HG02763 (cell line): ENCODE data around the gene EFNB2.

ENCODE experiments used
- ATAC-seq: cut with Tn5 transposase; IDR thresholded peaks from one replicate; pipeline ENCODE4 v1.9.1; 2021; ENCODE audit warnings: mild to moderate bottlenecking, moderate library complexity; ENCODE audit not compliant: unreplicated experiment

The EFNB2 gene

GRCh38 chr13:106503730-106504453 lies 31.6 kb downstream of the EFNB2 start:
- no peak for ATAC-seq

- ATAC-seq: no peak
Observed at GRCh38 chr13:106503272-106503671, 32.2 kb downstream of the EFNB2 start.

GRCh38 chr13:106500445-106500844 lies 35.0 kb downstream of the EFNB2 start:
- no peak for ATAC-seq

GRCh38 chr13:106499896-106500295 lies 35.6 kb downstream of the EFNB2 start:
- ATAC-seq: peak; percentile 48

GRCh38 chr13:106499113-106499512 lies 36.3 kb downstream of the EFNB2 start:
- ATAC-seq: no peak

DNA sequence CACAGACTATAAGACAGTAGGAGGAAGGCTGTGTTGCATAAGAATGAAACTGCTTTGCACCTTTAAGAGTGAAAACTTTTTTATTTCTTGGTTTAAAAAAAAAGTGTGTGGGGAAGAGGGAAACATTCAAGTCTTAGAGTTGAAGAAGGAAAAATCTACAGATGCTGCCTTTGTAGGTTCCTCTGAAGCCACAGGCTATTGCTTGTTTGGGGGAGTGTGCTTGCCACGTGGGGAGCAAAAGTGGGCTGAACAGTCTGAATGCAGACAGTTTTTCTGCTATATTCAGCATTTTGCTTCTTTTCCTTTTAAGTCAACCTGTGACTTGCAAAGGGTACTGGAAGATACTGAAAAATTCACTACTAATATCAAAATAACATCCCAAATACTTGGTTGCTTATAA lies 36.9 kb downstream of the EFNB2 start:
- ATAC-seq: no peak

GRCh38 chr13:106498158-106498557 lies 37.3 kb downstream of the EFNB2 start:
- no peak for ATAC-seq

DNA sequence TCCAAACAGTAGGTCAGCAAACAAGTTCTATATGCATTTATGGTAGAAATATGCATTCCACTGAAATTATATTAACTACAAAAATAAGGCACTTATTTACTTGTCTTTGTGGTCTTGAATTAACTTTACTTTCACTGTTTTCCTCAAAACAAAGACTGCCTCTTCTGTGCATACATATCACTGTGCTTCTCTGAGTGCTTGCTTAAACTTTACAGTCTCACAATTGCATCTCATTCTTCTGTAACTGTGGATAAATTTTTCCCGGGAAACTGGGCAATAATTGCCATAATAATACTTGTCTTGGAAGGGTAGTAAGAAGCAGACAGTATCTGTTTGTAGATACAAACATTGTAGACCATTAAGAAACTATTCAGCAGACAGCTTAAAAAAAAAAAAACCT lies 38.4 kb downstream of the EFNB2 start:
- ATAC-seq: no peak

DNA sequence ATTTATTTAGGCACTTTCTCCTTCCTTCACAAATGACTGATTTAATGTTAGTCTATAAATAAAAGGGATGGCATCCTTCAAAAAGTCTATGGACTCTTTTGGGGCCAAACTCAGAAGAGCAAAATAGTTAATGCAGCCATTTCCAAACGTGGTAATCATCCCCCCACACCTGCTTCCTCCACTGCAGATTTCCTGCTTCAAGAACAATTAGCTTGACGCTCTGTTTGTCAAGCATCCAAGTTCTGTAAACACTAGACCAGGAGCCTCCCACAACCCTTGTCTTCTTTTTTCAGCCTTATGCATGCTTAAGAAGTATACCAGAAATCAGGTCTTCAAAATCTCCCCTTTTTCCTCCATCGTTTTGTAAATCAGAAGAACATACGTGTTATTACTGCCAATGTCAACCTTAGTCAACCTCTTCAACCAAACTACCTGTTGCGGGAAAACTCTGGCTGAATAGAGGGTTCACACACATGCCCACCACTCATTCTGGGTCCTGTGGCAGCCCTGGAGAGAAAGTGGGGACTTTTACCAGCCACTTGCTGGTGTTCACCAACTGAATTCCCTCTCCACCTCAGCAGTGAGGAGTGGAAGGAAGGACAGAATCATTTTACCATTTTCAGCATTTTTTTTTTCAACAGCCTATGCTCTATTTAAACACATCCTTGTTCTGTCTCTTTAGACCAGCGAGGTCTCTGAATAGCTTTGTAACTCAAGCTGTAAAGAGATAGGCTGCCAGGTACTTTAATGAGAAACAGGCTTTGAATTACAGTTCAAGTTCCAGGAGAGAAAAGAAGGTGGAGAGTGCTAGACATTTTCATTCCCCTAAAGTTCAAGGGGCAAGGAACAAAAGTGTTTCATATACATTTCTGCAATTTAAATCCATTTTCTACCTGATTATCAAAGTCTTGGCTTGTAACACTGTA lies 39.1 kb downstream of the EFNB2 start:
- no peak for ATAC-seq

- ATAC-seq: no peak
Observed at GRCh38 chr13:106494936-106495335, 40.5 kb downstream of the EFNB2 start.

DNA sequence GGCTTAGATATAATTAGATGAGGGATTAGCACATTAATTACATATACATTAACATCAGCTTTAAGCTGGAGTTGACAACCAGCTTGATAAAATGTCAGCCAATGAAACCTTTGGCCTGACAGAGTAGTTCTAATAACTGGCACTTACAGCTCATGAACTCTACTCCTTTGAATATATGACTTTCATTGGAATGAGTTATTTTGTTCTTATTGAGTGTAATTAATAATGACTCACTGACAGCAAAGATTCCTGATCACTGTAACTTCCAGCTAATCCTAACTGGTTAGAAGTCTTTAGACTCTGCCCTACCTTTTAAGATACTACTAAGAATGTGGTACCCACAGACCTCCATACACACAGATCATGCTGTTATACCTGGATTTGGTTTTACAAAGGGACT lies 41.0 kb downstream of the EFNB2 start:
- ATAC-seq: no peak

- peak; percentile 75 for ATAC-seq
Observed at GRCh38 chr13:106493533-106494220, 41.8 kb downstream of the EFNB2 start.

GRCh38 chr13:106492588-106493475 lies 42.6 kb downstream of the EFNB2 start:
- no peak for ATAC-seq

DNA sequence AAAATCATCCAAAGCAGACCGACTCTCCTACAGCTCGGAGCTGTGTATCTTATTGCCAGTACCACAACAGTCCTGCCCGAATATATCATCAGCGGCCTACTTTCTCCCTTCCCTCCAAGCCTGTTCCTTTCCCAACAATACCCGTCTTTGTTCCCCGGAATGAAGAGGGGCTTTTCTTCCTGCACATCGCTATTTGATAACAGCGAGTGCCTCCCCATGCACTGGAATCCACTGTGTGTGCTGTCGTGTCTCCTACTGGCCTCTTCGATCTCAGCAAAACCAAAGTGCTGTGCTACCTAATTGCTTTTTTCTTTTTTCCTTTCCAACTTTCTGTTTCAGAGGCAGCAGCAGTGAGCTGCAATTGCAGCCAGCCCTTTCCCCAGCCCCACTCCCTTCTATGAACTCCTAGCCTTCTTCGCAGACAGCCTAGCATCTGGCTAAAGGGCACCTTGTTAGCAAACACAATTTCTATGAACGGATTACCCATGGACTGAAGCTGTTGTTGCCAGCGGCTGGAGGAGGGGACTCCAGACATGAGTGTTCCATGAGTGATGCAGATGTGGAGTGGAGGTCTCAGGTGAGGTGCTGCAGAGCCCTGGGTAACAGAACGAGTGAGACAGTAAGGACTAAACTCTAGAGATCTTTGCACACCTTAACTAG lies 43.4 kb downstream of the EFNB2 start:
- no peak for ATAC-seq

DNA sequence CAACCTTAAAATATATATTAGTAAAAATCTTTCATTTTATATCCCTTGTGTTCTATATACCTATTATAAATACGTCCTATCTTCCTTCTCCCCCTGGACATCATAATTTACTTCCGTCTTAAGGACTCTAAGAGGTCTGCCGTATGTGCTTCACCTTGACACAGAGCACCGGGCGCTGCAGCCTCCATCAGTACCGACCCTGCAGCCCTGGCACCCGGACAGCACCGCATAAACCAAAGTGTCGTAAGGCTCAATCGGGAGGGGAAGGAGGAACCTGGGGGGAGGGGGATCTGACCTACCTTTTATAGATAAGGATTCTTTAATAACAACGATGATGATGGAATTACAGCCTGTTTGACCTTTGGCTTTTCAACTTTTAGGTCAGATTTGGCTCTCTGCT lies 44.0 kb downstream of the EFNB2 start:
- no peak for ATAC-seq

DNA sequence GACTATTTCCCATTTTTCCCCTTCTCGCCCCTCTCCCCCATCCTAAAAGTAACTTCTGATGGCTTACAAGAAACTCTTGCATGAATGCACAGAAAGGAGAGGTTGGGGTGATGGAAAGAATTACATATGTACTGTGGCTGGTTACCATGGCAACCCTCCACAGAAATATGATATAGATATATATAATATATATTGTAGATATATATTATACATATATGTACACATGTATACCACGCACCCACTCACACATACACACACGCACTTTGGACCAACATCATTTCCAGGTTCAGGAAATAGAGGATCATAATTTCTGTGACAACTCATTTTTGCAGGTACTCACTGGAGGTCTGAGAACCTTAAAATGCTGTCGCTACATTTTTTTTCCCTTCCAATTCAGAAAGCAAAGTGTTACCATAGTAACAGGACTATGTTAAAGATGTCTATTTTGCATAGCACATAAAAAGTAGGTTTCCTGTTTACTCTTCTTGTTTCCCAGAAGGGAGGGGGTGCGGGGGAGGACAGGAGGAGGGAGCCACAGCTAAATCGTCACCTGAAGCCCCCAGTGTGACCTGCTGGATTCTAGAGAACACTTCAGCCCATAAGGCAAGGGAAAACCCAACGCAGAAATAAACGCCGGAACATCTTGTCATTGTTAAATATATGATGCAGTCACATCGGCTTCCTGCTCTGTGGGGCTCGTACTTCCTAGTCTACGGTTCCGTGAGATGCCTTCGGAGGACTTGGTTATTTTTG lies 44.7 kb downstream of the EFNB2 start:
- no peak for ATAC-seq

GRCh38 chr13:106489849-106490568 lies 45.5 kb downstream of the EFNB2 start:
- no peak for ATAC-seq

- ATAC-seq: no peak
Observed at GRCh38 chr13:106488686-106489085, 46.8 kb downstream of the EFNB2 start.

- ATAC-seq: no peak
Observed at GRCh38 chr13:106488076-106488475, 47.4 kb downstream of the EFNB2 start.
